Suprapubic skin (tissue), 3 donors: ENCODE measurements around the gene GSAP.

Source experiments
- POLR2A ChIP-seq, 2 donors: fragments of 450-650 bp; IDR thresholded peaks; one replicate each; pipeline ENCODE4 v1.6.1; 2017; ENCODE audit warnings: antibody characterized with exemption in 2 of 2, mild to moderate bottlenecking in 2 of 2, moderate library complexity in 2 of 2
- TF ChIP-seq, protein P1 (sequence below), 2 donors: fragments of 200-600 bp in 1 of 2; fragments of 450-650 bp in 1 of 2; sonication (generic) in 1 of 2; IDR thresholded peaks; one replicate each; pipeline ENCODE4 v1.5.1; 2016 to 2019; ENCODE audit warnings: antibody characterized with exemption in 2 of 2, mild to moderate bottlenecking in 1 of 2, moderate library complexity in 1 of 2

DNA sequence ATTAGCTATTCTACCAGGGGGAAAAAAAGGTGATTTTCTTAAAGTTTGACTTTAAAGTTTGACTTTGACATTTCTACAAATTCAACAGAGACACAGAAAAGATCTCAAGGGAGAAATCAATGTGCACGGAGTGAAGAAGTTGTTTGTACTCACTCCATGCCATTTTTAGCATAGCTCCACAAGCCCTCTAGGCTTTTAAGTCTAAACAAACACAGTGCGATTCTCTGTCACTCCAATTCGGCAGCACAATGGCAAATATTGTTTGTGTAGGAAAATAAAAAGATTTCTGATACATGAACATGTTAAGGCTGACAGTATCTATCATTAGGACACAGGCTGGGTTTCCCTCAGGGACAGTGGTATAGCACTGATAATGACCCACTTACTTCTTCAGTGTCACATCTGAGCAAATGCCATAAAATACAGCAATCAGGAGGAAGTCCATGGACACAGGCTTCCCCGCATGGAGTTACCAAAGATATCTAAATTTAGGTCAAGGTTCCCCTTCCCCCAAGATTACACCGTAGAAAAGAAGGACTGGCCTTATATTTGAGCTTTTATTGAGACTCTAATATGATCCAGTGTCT is 28.0 kb downstream of the GSAP start:
- TF ChIP-seq, protein P1, sequence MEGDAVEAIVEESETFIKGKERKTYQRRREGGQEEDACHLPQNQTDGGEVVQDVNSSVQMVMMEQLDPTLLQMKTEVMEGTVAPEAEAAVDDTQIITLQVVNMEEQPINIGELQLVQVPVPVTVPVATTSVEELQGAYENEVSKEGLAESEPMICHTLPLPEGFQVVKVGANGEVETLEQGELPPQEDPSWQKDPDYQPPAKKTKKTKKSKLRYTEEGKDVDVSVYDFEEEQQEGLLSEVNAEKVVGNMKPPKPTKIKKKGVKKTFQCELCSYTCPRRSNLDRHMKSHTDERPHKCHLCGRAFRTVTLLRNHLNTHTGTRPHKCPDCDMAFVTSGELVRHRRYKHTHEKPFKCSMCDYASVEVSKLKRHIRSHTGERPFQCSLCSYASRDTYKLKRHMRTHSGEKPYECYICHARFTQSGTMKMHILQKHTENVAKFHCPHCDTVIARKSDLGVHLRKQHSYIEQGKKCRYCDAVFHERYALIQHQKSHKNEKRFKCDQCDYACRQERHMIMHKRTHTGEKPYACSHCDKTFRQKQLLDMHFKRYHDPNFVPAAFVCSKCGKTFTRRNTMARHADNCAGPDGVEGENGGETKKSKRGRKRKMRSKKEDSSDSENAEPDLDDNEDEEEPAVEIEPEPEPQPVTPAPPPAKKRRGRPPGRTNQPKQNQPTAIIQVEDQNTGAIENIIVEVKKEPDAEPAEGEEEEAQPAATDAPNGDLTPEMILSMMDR (IDR thresholded peaks at IDR 0.05): no peak
- TF ChIP-seq POLR2A (IDR thresholded peaks at IDR 0.05): no peak
